Stimulated activated CD4-positive, alpha-beta T cell treated with anti-CD3 and anti-CD28 coated beads, Interleukin-15, amount 100 ng/mL, for 48 hours (primary cell): ENCODE data around the gene VPS13D.
A peak's percentile ranks its signal among the peaks of the same experiment; 100 is the strongest.

ENCODE experiments used
- DNase-seq, 2 donors: peaks; one replicate each; pipeline ENCODE4 v3.0.0-alpha.2; 2020; ENCODE audit warnings: low read depth in 2 of 2

Gene VPS13D

DNA sequence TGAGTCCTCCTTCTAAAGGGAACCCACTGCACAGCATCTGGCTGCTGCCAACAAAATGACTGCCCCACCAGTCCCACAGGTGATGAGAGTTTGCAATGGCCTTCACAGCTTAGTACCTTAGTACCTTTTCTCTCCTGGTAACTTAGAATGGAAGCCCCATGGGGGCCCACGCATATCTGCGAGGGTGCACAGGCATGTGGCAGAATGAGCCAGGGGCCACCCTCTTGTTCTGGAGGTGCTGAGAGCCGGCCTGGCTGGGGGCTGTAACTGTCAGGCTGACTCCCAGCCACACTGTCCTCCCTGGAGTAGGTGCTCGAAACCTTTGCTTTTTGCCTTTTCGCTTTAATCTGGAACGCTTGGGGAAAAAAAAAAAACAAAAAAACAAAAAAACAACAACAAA lies 203.1 kb downstream of the VPS13D start:
- no peak for DNase-seq

GRCh38 chr1:12433323-12434053 lies 203.7 kb downstream of the VPS13D start:
- DNase-seq, result no peak

DNA sequence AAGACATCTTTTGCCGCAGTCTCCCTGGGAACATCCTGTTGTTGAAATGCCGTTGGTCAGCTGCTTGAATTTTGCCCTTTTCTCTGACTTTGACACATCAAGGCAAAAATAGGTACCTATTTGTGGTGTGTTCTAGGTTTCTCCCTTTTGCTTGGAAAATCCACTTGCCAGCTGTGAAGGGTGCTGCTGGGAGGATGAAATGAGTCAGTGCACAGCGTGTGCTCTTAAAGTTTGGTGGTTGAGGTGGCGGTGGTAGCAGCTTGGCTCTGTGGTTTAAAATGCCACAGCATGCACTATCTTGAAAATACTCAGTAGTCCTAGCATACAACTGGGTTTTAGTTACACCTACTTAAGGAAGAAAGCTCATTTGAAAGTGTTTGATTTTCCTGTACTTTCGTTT lies 204.3 kb downstream of the VPS13D start:
- peak; percentile 52 to 54 for DNase-seq

DNA sequence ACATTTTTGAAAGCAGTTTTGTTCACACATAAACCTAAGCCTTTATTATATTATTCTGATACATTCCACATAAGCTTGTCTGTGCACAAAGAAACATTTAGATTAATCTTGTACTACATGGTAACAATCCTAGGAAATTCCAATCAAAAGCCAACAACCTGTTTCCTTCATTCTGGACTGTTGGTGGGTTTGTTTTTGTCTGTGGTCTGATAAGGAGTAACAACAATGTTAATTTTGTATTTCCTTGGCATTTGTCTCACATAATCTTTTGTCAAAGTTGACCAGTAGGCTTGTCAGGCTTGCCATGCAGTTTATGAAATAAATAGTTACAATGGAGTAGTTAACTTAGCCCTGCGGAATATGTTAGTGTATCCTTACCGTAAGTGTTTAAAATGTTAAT lies 204.9 kb downstream of the VPS13D start:
- no peak for DNase-seq

DNA sequence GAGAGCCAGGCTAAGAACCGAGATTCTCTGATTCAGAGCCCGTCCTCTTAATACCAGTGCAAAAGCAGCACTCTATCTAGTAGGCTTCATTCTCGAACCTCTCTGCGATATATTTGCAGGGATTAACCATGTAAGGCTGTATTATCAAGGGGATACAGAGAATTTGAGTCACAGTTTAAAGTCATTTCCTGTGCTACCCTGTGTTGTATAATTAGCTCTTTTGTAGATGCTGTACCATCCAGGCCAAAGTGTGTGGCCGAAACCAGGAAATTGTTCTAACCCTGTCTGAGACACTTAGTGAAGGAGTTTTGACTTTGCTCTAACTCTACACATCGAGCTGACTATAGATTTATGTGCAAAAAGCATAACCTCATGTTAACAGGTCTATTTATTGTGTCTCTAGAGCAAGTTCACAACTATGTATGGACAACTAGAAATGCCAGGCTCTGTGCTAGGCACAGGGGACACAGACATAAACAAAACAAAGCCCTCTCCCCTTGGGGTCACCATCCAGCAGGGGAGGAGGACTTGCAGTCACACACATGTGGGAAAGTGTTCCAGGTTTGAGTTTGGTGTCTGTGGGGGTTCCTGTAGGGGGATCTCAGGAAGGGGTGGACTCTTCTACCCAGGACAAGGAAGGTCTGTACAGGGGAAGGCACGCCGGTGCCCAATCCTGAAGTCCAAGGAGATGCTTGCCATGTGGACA lies 206.0 kb downstream of the VPS13D start:
- DNase-seq, result peak; percentile 50 to 52

- no peak for DNase-seq
These were observed 206.5 kb downstream of the VPS13D start for GRCh38 chr1:12436345-12436658.

GRCh38 chr1:12436817-12437599 lies 207.2 kb downstream of the VPS13D start:
- no peak for DNase-seq

GRCh38 chr1:12437629-12438028 lies 207.8 kb downstream of the VPS13D start:
- no peak for DNase-seq

- peak in 1 of 2 donors; percentile 30 for DNase-seq
These were observed 208.6 kb downstream of the VPS13D start for GRCh38 chr1:12438349-12438924.

DNA sequence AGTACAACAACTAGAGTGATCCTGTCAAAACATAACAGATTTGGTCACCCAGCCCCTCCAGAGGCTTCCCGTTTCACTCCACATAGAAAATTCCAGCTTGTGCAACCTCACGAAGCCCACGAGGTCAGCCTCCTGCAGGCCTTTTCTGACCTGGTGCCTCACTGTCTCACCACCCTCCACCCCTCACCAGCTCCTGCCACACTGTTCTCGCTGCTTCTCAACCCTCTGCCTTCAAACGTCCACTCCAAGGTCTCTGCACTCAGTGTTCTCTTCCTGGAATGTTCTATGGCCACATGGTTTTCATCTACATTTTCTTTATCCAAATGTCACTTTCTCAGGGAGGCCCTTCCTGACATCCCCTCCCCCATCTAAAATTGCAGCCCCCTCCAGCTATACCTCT lies 209.2 kb downstream of the VPS13D start:
- DNase-seq, result no peak

GRCh38 chr1:12441414-12442105 lies 211.7 kb downstream of the VPS13D start:
- no peak for DNase-seq

DNA sequence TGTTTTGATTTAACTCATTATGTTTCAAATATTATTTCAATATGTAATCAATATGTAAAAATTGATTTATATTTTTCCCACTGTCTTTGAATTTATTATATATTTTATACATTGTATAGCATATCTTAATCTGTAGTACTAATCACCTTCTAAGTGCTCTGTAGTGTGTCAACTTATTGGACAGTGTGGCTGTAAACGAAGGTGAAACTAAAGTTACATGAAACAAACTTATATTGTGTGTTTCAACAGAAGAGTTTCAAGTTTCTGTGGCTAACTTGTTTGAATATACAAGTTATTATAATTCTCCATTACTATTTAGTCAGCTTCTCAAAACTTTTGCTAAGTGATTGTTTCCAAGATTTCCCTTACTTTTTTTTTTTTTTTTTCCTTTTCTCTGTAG lies 212.4 kb downstream of the VPS13D start:
- DNase-seq, result no peak

DNA sequence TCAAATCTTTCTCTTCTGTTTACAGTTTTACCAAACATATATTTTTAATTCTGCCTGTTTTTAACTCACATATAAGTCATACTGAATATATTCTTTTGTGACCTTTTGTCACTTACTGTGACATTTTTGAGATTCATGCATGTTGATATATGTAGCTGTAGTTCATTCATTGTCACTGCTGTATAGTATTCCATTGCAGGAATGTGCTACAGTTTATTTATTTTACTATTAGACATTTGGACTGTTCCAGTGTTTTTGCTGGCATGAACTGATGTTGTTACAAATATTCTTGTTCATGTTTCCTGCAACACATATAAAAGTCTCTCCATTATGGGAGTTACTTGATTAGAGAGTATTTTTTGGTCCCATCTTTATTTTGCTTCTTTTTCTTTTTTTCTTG lies 213.3 kb downstream of the VPS13D start:
- no peak for DNase-seq

DNA sequence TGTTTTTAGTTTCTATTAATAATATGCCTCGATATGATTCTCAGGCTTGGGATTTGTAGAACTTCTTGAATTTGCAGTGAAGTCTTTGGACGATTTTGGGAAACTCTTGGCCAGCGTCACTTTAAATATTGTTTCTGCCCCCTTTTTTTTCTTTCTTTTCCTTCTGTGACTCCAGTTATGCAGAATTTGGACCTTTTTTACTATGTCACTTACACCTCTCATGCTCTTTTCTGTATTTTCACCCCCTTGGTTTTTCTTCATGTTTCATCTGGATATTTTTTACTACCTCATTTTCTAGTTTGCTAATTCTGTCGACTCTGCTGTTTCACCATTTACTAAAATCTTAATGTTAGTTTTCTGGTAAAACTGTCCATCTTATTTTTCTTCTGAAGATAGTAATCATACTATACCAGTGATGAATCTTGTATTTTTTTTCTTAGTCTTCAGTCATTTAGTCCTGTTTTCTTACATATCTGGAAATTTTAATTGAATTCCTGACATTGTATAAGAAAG lies 214.6 kb downstream of the VPS13D start:
- DNase-seq, result no peak

- no peak for DNase-seq
These were observed 215.4 kb downstream of the VPS13D start for GRCh38 chr1:12445257-12445656.

DNA sequence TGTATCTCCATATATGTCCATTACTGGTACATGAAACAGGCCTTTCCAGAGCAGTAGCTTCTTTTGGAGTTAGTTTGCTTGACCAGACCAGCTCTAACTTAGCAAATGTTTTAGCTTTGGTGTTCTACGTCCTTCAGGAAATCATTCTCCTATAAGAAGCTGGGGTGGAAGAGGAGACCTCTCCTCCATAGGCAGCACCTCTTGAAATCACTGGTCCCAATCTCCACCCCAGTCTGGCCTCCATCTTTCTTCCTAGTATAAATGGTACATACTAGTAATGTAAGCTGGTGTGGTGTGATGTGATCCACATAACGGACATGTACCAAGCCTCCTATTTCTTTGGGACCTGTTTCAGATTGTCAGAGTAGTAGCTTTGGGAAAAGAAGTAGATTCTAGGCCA lies 216.8 kb downstream of the VPS13D start:
- DNase-seq, result no peak

GRCh38 chr1:12447307-12447706 lies 217.5 kb downstream of the VPS13D start:
- DNase-seq, result no peak

DNA sequence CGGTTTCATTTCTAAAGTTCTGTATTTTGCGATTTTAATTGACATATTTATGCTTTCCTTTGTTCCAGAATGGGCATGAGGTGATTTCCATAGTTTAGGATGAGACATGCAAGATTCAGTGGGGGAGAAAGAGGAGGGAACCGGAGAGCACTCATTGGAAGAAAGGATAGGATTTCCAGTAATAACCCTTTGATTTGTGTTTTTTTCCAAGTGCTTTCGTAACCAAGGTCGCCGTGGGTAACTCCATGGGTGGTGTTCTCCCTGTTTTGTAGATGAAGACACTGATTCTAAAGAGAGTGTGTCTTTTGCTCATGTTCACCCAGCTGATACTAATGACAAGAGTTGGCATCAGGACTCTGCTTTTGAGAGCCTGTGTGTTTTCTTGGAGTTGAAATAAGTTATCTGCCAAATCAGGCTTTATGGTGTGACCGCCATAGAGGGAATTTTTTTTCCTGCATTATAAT lies 218.1 kb downstream of the VPS13D start:
- DNase-seq, result no peak

DNA sequence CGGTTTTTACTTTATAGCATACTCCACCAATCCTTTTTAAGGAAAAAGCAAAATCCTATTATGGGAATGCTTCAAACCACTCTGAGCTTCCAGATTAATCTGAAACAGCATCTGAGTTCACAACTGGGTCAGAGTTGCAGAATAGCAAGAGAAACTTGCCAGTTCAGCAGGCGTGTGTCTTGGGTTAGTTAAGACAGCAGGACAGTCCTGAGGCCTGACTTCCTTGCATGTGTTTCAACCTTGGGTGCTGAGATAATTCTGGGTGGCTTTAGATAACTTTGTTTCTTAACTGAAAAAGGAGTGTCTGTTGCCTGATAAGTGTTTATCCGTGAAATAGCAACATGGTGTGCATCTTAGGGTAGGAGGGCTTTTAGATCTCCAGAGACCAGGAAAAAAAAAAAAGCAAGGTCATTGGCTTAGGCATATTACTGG lies 218.9 kb downstream of the VPS13D start:
- DNase-seq, result no peak

GRCh38 chr1:12450090-12450755 lies 220.4 kb downstream of the VPS13D start:
- no peak for DNase-seq
